IMR-90 (cell line): ENCODE data around the gene DIP2A. TPM values are rescaled to one million over a fixed set of nuclear protein-coding genes. Genes with fewer than 3 reads are reported as not detected.

Experiments
- ATAC-seq: fragments of 200-7000 bp; cut with Tn5 transposase; 2 replicates; pipeline ENCODE4 v1.9.1; 2020; ENCODE audit warnings: low read depth, mild to moderate bottlenecking, moderate library complexity
- BruUV-seq: library from RNA; stranded (reverse); fragments of 400-500 nt; replicated peaks from 2 replicates; lab custom pipeline; 2021; lab: Mats Ljungman, UMichigan
- CTCF ChIA-PET: fragments of 300-600 bp; formaldehyde crosslinking; extraction: SDS; loops from one replicate; lab custom pipeline; 2021; ENCODE audit warnings: antibody characterized with exemption; lab: Yijun Ruan, JAX
- POLR2A ChIA-PET: fragments of 300-600 bp; sonication (Branson Sonifier 250); formaldehyde crosslinking; loops from one replicate; lab custom pipeline; 2022; ENCODE audit warnings: antibody characterized with exemption; ENCODE audit not compliant: unreplicated experiment; lab: Charles Lee
- DNase-seq: peaks from one replicate; pipeline ENCODE4 v3.0.0; 2013
- H2AFZ ChIP-seq: replicated peaks from 2 replicates; pipeline ENCODE3; 2013; ENCODE audit warnings: low read length, mild to moderate bottlenecking; ENCODE audit not compliant: poor library complexity
- H2AK5ac ChIP-seq: 2 replicates; pipeline ENCODE4 v1.6.1; 2013; ENCODE audit warnings: low read depth, low read length, inconsistent platforms
- H2AK9ac ChIP-seq: replicated peaks from 2 replicates; pipeline ENCODE3; 2013; ENCODE audit warnings: mild to moderate bottlenecking, low read depth, low read length, moderate library complexity; ENCODE audit not compliant: poor library complexity
- H2BK120ac ChIP-seq: 2 replicates; pipeline ENCODE4 v1.6.1; 2013; ENCODE audit warnings: low read depth, low read length, inconsistent platforms
- H2BK15ac ChIP-seq: 3 replicates; pipeline ENCODE4 v1.6.1; 2013; ENCODE audit warnings: low read depth, low read length, inconsistent platforms
- H2BK20ac ChIP-seq: 2 replicates; pipeline ENCODE4 v1.6.1; 2013; ENCODE audit warnings: low read depth, mild to moderate bottlenecking, inconsistent platforms, low read length, moderate library complexity
- H2BK5ac ChIP-seq: 2 replicates; pipeline ENCODE4 v1.6.1; 2013; ENCODE audit warnings: mild to moderate bottlenecking, low read depth, low read length, inconsistent platforms; ENCODE audit not compliant: poor library complexity, severe bottlenecking
- H3K14ac ChIP-seq: replicated peaks from 2 replicates; pipeline ENCODE4 v1.6.1; 2013; ENCODE audit warnings: low read depth, low read length, inconsistent platforms
- H3K18ac ChIP-seq: 2 replicates; pipeline ENCODE4 v1.6.1; 2013; ENCODE audit warnings: low read depth, low read length, control low read depth
- H3K23ac ChIP-seq: 2 replicates; pipeline ENCODE4 v1.6.1; 2013; ENCODE audit warnings: low read depth, low read length, inconsistent platforms
- H3K27ac ChIP-seq: 2 replicates; pipeline ENCODE4 v1.5.1; 2013; ENCODE audit warnings: mild to moderate bottlenecking, control low read depth, low read length; ENCODE audit not compliant: insufficient read depth
- H3K27me3 ChIP-seq: 2 replicates; pipeline ENCODE4 v1.6.1; 2013; ENCODE audit warnings: low read length; ENCODE audit not compliant: control insufficient read depth, insufficient read depth
- H3K36me3 ChIP-seq: 2 replicates; pipeline ENCODE4 v1.6.1; 2013; ENCODE audit warnings: low read length, mixed read lengths; ENCODE audit not compliant: control insufficient read depth, insufficient read depth
- H3K4ac ChIP-seq: 2 replicates; pipeline ENCODE4 v1.6.1; 2013; ENCODE audit warnings: low read depth, low read length, inconsistent platforms
- H3K4me1 ChIP-seq: 2 replicates; pipeline ENCODE4 v1.6.1; 2013; ENCODE audit warnings: low read length, mixed read lengths; ENCODE audit not compliant: control insufficient read depth, insufficient read depth
- H3K4me2 ChIP-seq: 2 replicates; pipeline ENCODE4 v1.6.1; 2013; ENCODE audit warnings: low read depth, mild to moderate bottlenecking, control low read depth, low read length, moderate library complexity
- H3K4me3 ChIP-seq: 2 replicates; pipeline ENCODE4 v1.5.1; 2013; ENCODE audit warnings: low read depth, mild to moderate bottlenecking, control low read depth, low read length, moderate library complexity; ENCODE audit not compliant: insufficient read depth
- H3K56ac ChIP-seq: 2 replicates; pipeline ENCODE4 v1.6.1; 2013; ENCODE audit warnings: low read length, inconsistent platforms; ENCODE audit not compliant: insufficient read depth; ENCODE audit errors: extremely low read depth
- H3K79me1 ChIP-seq, 2 experiments: 2 replicates each; pipeline ENCODE4 v1.6.1; 2013; ENCODE audit warnings: low read length in 2 of 2, inconsistent platforms in 1 of 2, low read depth in 1 of 2
- H3K9ac ChIP-seq: 2 replicates; pipeline ENCODE4 v1.6.1; 2013; ENCODE audit warnings: low read depth, low read length, control low read depth
- H3K9me1 ChIP-seq: 2 replicates; pipeline ENCODE4 v1.6.1; 2013; ENCODE audit warnings: low read length, inconsistent platforms; ENCODE audit not compliant: insufficient read depth
- H3K9me3 ChIP-seq: 2 replicates; pipeline ENCODE4 v1.6.1; 2013; ENCODE audit warnings: low read length; ENCODE audit not compliant: control insufficient read depth, insufficient read depth
- H4K20me1 ChIP-seq: 2 replicates; pipeline ENCODE4 v1.6.1; 2013; ENCODE audit warnings: low read length, inconsistent platforms; ENCODE audit not compliant: insufficient read depth
- H4K5ac ChIP-seq: 2 replicates; pipeline ENCODE4 v1.6.1; 2013; ENCODE audit warnings: mild to moderate bottlenecking, low read depth, low read length, control low read depth
- H4K8ac ChIP-seq, 2 experiments: 2 replicates each; pipeline ENCODE4 v1.6.1; 2013; ENCODE audit warnings: low read depth in 2 of 2, low read length in 2 of 2, control low read depth in 1 of 2, inconsistent platforms in 1 of 2
- H4K91ac ChIP-seq: 2 replicates; pipeline ENCODE4 v1.6.1; 2013; ENCODE audit warnings: low read depth, low read length, inconsistent platforms; ENCODE audit not compliant: insufficient read depth
- BHLHE40 ChIP-seq: fragments of 150-350 bp; IDR thresholded peaks from 2 replicates; pipeline ENCODE4 v1.6.1; 2016; ENCODE audit warnings: mild to moderate bottlenecking, low read depth, low read length
- CEBPB ChIP-seq: IDR thresholded peaks from 2 replicates; pipeline ENCODE4 v1.6.1; 2012; ENCODE audit warnings: low read depth, low read length, improper control_type of control experiment
- MAFK ChIP-seq: IDR thresholded peaks from 2 replicates; pipeline ENCODE4 v1.6.1; 2012; ENCODE audit warnings: low read depth, low read length, improper control_type of control experiment
- MAZ ChIP-seq: IDR thresholded peaks from 2 replicates; pipeline ENCODE4 v1.6.1; 2012; ENCODE audit warnings: low read depth, mild to moderate bottlenecking, low read length, improper control_type of control experiment, moderate library complexity, borderline replicate concordance
- POLR2A ChIP-seq: IDR thresholded peaks from 2 replicates; pipeline ENCODE4 v1.6.1; 2012; ENCODE audit warnings: mild to moderate bottlenecking, low read depth, low read length
- RAD21 ChIP-seq: IDR thresholded peaks from 2 replicates; pipeline ENCODE4 v1.6.1; 2012; ENCODE audit warnings: low read length, improper control_type of control experiment
- RFX5 ChIP-seq: IDR thresholded peaks from 2 replicates; pipeline ENCODE4 v1.8.0; 2012; ENCODE audit warnings: low read depth, mild to moderate bottlenecking, low read length, moderate library complexity
- USF2 ChIP-seq: fragments of 150-350 bp; IDR thresholded peaks from 2 replicates; pipeline ENCODE4 v1.6.1; 2017; ENCODE audit warnings: mild to moderate bottlenecking, antibody characterized with exemption, low read length, low read depth
- WGBS, 2 experiments: methylation state at CpG; one replicate each; pipeline versions ENCODE4 v1.1.5 to v1.1.7; 2013; ENCODE audit warnings: missing lambda C conversion rate in 2 of 2; ENCODE audit not compliant: insufficient read length in 1 of 2; ENCODE audit errors: extremely low coverage in 2 of 2; 5-methylcytosine and 5-hydroxymethylcytosine counted together
- dilution Hi-C: fragments of 300-500 bp; cut with HindIII; formaldehyde crosslinking; loops from one replicate; pipeline ENCODE4 v1.14.3; 2018; ENCODE audit warnings: low sequenced_read_pairs; ENCODE audit not compliant: unreplicated experiment
- in situ Hi-C: fragments of 300-500 bp; cut with MboI; formaldehyde crosslinking; loops from 3 replicates; pipeline ENCODE4 v1.14.3; 2019; ENCODE audit warnings: low sequenced_read_pairs, inconsistent platforms, mixed read lengths
- intact Hi-C: fragments of 100-400 bp; cut with micrococcal nuclease; formaldehyde crosslinking; loops from 2 replicates; pipeline ENCODE4 v1.10.0; 2022
- polyA plus RNA-seq, 3 experiments: library from polyadenylated mRNA; depleted of rRNA; stranded (reverse); fragments of >200 nt; gene quantifications; 2 replicates each; pipeline ENCODE4 v1.2.3, GENCODE V29; 2012; ENCODE audit warnings: low replicate concordance in 1 of 3
- total RNA-seq: library from RNA; depleted of rRNA; stranded (reverse); fragments of >200 nt; gene quantifications from 2 replicates; pipeline ENCODE4 v1.2.3, GENCODE V29; 2012

The DIP2A gene
- total and polyA plus RNA-seq, 2 of the 4 experiments (the other 2 are of a cell fraction) = 17.9 to 24.3 TPM

- no peak overlapping the region for H3K4ac ChIP-seq
- no peaks in the 10 kb centered on the region for H3K27me3 ChIP-seq
- H3K18ac ChIP-seq = no peak overlapping the region
- no peak overlapping the region for H3K56ac ChIP-seq
- H3K4me2 ChIP-seq = no peak overlapping the region
- H2AK5ac ChIP-seq = no peak overlapping the region
- no peak overlapping the region for H2BK15ac ChIP-seq
- ATAC-seq (no peak), DNase-seq (no peak)
- H3K79me1 ChIP-seq = peaks cover 0 to 8% of the 10 kb centered on the region in 2 experiments; a peak in 2 of 4 replicates
- intact Hi-C loops = no loop called here
- ChIA-PET CTCF (no interaction called here), POLR2A (no interaction called here)
- no peak overlapping the region for H4K5ac ChIP-seq
- no peak overlapping the region for H4K91ac ChIP-seq
- in situ Hi-C loops = no loop called here
- no peak overlapping the region for H3K27ac ChIP-seq
- no TSS peak for BruUV-seq
- H3K4me1 ChIP-seq = no peaks in the 10 kb centered on the region
- H2BK20ac ChIP-seq = no peak overlapping the region
- H2BK120ac ChIP-seq = no peak overlapping the region
- no peak for TF ChIP-seq RFX5
- TF ChIP-seq MAFK = no peak
- TF ChIP-seq BHLHE40 = no peak
- TF ChIP-seq MAZ = no peak
- TF ChIP-seq POLR2A = no peak
- no peak for TF ChIP-seq RAD21
- no peak for TF ChIP-seq CEBPB
- no peak for TF ChIP-seq USF2
- H2AK9ac ChIP-seq = no peak overlapping the region
- no peak overlapping the region for H3K14ac ChIP-seq
- H3K4me3 ChIP-seq = no peak overlapping the region
- H3K23ac ChIP-seq = no peak overlapping the region
- no peaks in the 10 kb centered on the region for H4K20me1 ChIP-seq
- H3K9ac ChIP-seq = no peak overlapping the region
- 87% methylated on average over 9 of the region's 31 CpGs; no CpG with 5 or more reads in 1 of the 2 experiments for WGBS, 2 experiments
- no peaks in the 10 kb centered on the region for H3K9me3 ChIP-seq
- no peak overlapping the region for H2AFZ ChIP-seq
- no peak overlapping the region for H4K8ac ChIP-seq
- dilution Hi-C loops = no loop called here
- H2BK5ac ChIP-seq = no peak overlapping the region
- no peaks in the 10 kb centered on the region for H3K9me1 ChIP-seq
- peaks cover 59% of the 10 kb centered on the region for H3K36me3 ChIP-seq
Measured at GRCh38 chr21:46429754-46430681, 28.7 kb upstream of the DIP2A start.
